ENCODE results near the gene ACAD11.

DNA sequence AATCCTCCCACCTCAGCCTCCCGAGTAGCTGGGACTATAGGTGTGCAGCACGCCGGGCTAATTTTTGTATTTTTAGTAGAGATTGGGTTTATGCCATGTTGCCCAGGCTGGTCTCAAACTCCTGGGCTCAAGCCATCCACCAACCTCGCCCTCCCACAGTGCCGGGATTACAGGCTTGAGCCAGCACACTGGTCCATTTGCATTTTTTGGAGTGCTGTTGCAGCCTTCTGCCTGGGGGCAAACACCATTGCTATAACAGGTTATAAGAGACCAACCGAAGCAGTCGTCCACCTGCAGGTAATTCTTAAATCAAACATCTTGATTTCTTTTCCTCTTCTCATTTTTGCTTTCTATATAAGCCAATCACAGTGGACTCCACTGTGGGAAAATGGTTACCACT, 34.8 kb downstream of the ACAD11 start:
- no peak for TF ChIP-seq YY1 (IDR thresholded peaks at IDR 0.05; ENCODE audit: insufficient read depth, insufficient read length)
- no peak for TF ChIP-seq ZNF274 (IDR thresholded peaks at IDR 0.05; ENCODE audit: low read depth, low read length)

Data from NT2/D1 (cell line).